HCT116 (cell line): Measurements from ENCODE around the gene SQSTM1. TPM values are rescaled to one million over a fixed set of nuclear protein-coding genes. Genes with fewer than 3 reads are reported as not detected.
A peak's percentile ranks its signal among the peaks of the same experiment; 100 is the strongest.

Experiments used
- ATAC-seq: fragments of 200-7000 bp; cut with Tn5 transposase; 2 replicates; pipeline ENCODE4 v1.9.1; 2020; ENCODE audit warnings: mild to moderate bottlenecking, moderate library complexity
- BruUV-seq: library from RNA; stranded (reverse); fragments of 400-500 nt; replicated peaks from 2 replicates; lab custom pipeline; 2021; lab: Mats Ljungman, UMichigan
- CTCF ChIA-PET: fragments of 300-600 bp; sonication (Branson Sonifier 250); formaldehyde crosslinking; loops from one replicate; lab custom pipeline; 2021; ENCODE audit warnings: antibody characterized with exemption; lab: Charles Lee
- POLR2A ChIA-PET: fragments of 300-600, 350-600 bp; sonication (Branson Sonifier 250); formaldehyde crosslinking; loops from one replicate; lab custom pipeline; 2021; ENCODE audit warnings: antibody characterized with exemption; lab: Charles Lee
- RAD21 ChIA-PET, 2 experiments: fragments of 300-600 bp; sonication (Branson Sonifier 250); formaldehyde crosslinking; loops; one replicate each; lab custom pipeline; 2023; ENCODE audit warnings: low total read pairs in 2 of 2; ENCODE audit not compliant: uncharacterized antibody in 2 of 2, unreplicated experiment in 2 of 2, low non-redundant PET in 1 of 2; lab: Charles Lee
- DNase-seq: peaks from one replicate; pipeline ENCODE4 v3.0.0-alpha.2; 2010; ENCODE audit warnings: low read depth, low spot score
- H2AFZ ChIP-seq: fragments of 200-600 bp; shearing (Covaris generic), sonication (generic); 2 replicates; pipeline ENCODE4 v1.6.1; 2017; ENCODE audit warnings: low read depth, mixed run types, mixed read lengths, antibody characterized with exemption, low read length; ENCODE audit not compliant: poor library complexity, severe bottlenecking
- H3K27ac ChIP-seq: 2 replicates; pipeline ENCODE4 v1.5.1; 2012; ENCODE audit warnings: low read depth, low read length
- H3K27me3 ChIP-seq: fragments of 200-600 bp; sonication (generic); 2 replicates; pipeline ENCODE4 v1.6.1; 2016; ENCODE audit warnings: mixed run types, low read length, mixed read lengths; ENCODE audit not compliant: insufficient read depth
- H3K36me3 ChIP-seq, 2 experiments: fragments of 200-500 bp in 1 of 2; fragments of 200-600 bp in 1 of 2; sonication (Bioruptor generic) in 1 of 2; sonication (generic) in 1 of 2; 2 replicates each; pipeline versions ENCODE4 v1.5.1 to v1.6.1; 2014 to 2016; ENCODE audit warnings: low read length in 2 of 2, inconsistent platforms in 1 of 2, mixed read lengths in 1 of 2, mixed run types in 1 of 2; ENCODE audit not compliant: insufficient read depth in 2 of 2, control insufficient read depth in 1 of 2
- H3K4me1 ChIP-seq, 2 experiments: fragments of 200-600 bp in 1 of 2; sonication (generic) in 1 of 2; 2 replicates each; pipeline versions ENCODE4 v1.5.1 to v1.6.1; 2012 to 2017; ENCODE audit warnings: low read length in 2 of 2, inconsistent platforms in 1 of 2, mild to moderate bottlenecking in 1 of 2, mixed read lengths in 1 of 2, mixed run types in 1 of 2, moderate library complexity in 1 of 2; ENCODE audit not compliant: insufficient read depth in 2 of 2, control insufficient read depth in 1 of 2
- H3K4me2 ChIP-seq: fragments of 200-600 bp; sonication (generic); 2 replicates; pipeline ENCODE4 v1.6.1; 2017; ENCODE audit warnings: mixed run types, low read length, mixed read lengths
- H3K4me3 ChIP-seq, 2 experiments: fragments of 200-600 bp in 1 of 2; sonication (generic) in 1 of 2; replicated peaks in 1 of 2; 2 replicates each; pipeline ENCODE4 v1.5.1; 2011 to 2016; ENCODE audit warnings: low read length in 2 of 2, control low read depth in 1 of 2, low read depth in 1 of 2, mild to moderate bottlenecking in 1 of 2, mixed read lengths in 1 of 2, mixed run types in 1 of 2
- H3K79me2 ChIP-seq: fragments of 200-600 bp; sonication (generic); 2 replicates; pipeline ENCODE4 v1.6.1; 2017; ENCODE audit warnings: mild to moderate bottlenecking, mixed run types, low read length, moderate library complexity, mixed read lengths; ENCODE audit not compliant: insufficient read depth
- H3K9ac ChIP-seq: fragments of 200-600 bp; sonication (generic); 2 replicates; pipeline ENCODE4 v1.6.1; 2016; ENCODE audit warnings: low read length, mixed read lengths
- H3K9me2 ChIP-seq: fragments of 200-600 bp; sonication (generic), shearing (Covaris generic); 2 replicates; pipeline ENCODE4 v1.6.1; 2017; ENCODE audit warnings: mixed run types, mild to moderate bottlenecking, moderate library complexity; ENCODE audit not compliant: insufficient read depth
- H3K9me3 ChIP-seq, 2 experiments: fragments of 200-500 bp in 1 of 2; fragments of 200-600 bp in 1 of 2; sonication (Bioruptor generic) in 1 of 2; sonication (generic) in 1 of 2; 2 replicates each; pipeline ENCODE4 v1.6.1; 2014 to 2017; ENCODE audit warnings: low read length in 2 of 2, mixed read lengths in 2 of 2, inconsistent platforms in 1 of 2, low read depth in 1 of 2, mild to moderate bottlenecking in 1 of 2, mixed run types in 1 of 2, moderate library complexity in 1 of 2; ENCODE audit not compliant: control insufficient read depth in 1 of 2, insufficient read depth in 1 of 2
- H4K20me1 ChIP-seq: fragments of 200-600 bp; sonication (generic), shearing (Covaris generic); 2 replicates; pipeline ENCODE4 v1.6.1; 2017; ENCODE audit warnings: mixed run types, mild to moderate bottlenecking, moderate library complexity; ENCODE audit not compliant: insufficient read depth
- EZH2 ChIP-seq: fragments of 200-600 bp; sonication (generic); IDR thresholded peaks from 2 replicates; pipeline ENCODE4 v1.6.1; 2017; ENCODE audit warnings: antibody characterized with exemption, mixed run types
- MAX ChIP-seq: IDR thresholded peaks from 2 replicates; pipeline ENCODE4 v1.6.1; 2012
- POLR2A ChIP-seq: IDR thresholded peaks from 2 replicates; pipeline ENCODE4 v1.7.0; 2011; ENCODE audit warnings: borderline replicate concordance; ENCODE audit not compliant: insufficient read depth, insufficient read length; ENCODE audit errors: extremely low read depth
- POLR2AphosphoS5 ChIP-seq: IDR thresholded peaks from 2 replicates; pipeline ENCODE4 v1.6.1; 2011; ENCODE audit warnings: mild to moderate bottlenecking, low read depth, low read length, moderate library complexity
- TCF7L2 ChIP-seq: IDR thresholded peaks from 2 replicates; pipeline ENCODE4 v1.7.0; 2011; ENCODE audit warnings: borderline replicate concordance, inconsistent platforms; ENCODE audit not compliant: insufficient read depth, insufficient read length; ENCODE audit errors: extremely low read depth
- YY1 ChIP-seq: IDR thresholded peaks from 2 replicates; pipeline ENCODE4 v1.6.1; 2011; ENCODE audit warnings: low read length, low read depth, moderate library complexity, mild to moderate bottlenecking; ENCODE audit not compliant: insufficient replicate concordance; ENCODE audit errors: extremely low read depth
- intact Hi-C: fragments of 100-400 bp; cut with micrococcal nuclease; formaldehyde crosslinking; loops from 2 replicates; pipeline ENCODE4 v1.10.0; 2022
- total RNA-seq: library from RNA; stranded (reverse); gene quantifications from one replicate; pipeline ENCODE4 v1.2.1, GENCODE V29; 2021; ENCODE audit not compliant: unreplicated experiment

SQSTM1 gene
- total RNA-seq, 1 experiment from 2014 or later: 299 TPM

- H3K9ac ChIP-seq: peak overlapping the region; percentile 88
- no peaks in the 10 kb centered on the region for H3K9me3 ChIP-seq
- H3K36me3 ChIP-seq: peaks cover 5 to 20% of the 10 kb centered on the region in 2 experiments; a peak in 1 of 4 replicates
- peak overlapping the region; percentile 65 to 84 for H3K4me3 ChIP-seq
- no peak for TF ChIP-seq MAX
- TF ChIP-seq POLR2A: no peak
- TF ChIP-seq TCF7L2: no peak
- peak overlapping the region; percentile 99 for H3K4me2 ChIP-seq
- H3K4me1 ChIP-seq: peaks cover 10 to 26% of the 10 kb centered on the region in 2 experiments; a peak in 3 of 4 replicates
- no peaks in the 10 kb centered on the region for H3K9me2 ChIP-seq
- BruUV-seq: no TSS peak
- ChIA-PET POLR2A (interaction anchor here (2.9 kb wide), 1 partner anchor 10 kb away, joined by 8 read pairs; the partner anchor contains the start of gene MGAT4B), CTCF (no interaction called here), RAD21 (no interaction called here)
- no peaks in the 10 kb centered on the region for H3K27me3 ChIP-seq
- H3K79me2 ChIP-seq: peaks cover 12% of the 10 kb centered on the region; the same call in 1 of the 2 replicates
- peak overlapping the region; percentile 99 for H3K27ac ChIP-seq
- H4K20me1 ChIP-seq: no peaks in the 10 kb centered on the region
- intact Hi-C loops: loop anchor here (2.0 kb wide), 1 partner anchor 64 kb away; the partner anchor contains the start of gene MAML1
- ATAC-seq (no peak), DNase-seq (no peak)
- H2AFZ ChIP-seq: no peak overlapping the region
Observed at GRCh38 chr5:179796877-179797608, 23.7 kb upstream of the SQSTM1 start.

DNA sequence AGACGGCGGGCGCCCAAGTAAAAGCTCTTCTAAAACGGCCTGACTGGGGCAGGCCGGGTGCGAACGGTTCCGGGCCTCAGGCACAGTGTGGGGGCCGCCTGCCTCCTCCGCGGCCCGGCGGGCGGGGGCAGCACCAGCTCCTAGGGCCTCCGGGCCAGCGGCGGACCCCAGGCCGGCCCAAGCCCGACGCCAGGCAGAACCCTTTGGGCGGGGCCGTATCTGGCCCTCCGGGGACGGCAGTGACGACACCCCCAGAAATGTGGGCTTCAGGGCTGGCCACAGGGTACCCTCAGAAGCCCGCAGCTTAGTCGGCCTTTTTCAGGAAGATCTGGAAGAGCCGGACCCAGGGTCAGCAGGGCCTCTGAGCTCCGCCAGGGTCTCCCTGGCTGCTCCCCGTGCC, 23.0 kb upstream of the SQSTM1 start:
- TF ChIP-seq EZH2 (no peak), YY1 (no peak), POLR2AphosphoS5 (no peak)
- ChIA-PET CTCF (no interaction called here), RAD21 (no interaction called here), POLR2A (interaction anchor here (2.9 kb wide), 1 partner anchor 9 kb away, joined by 8 read pairs; the partner anchor contains the start of gene MGAT4B)
- no TSS peak for BruUV-seq
- no peak overlapping the region for H2AFZ ChIP-seq
- H3K4me2 ChIP-seq: no peak overlapping the region
- no peak overlapping the region for H3K9ac ChIP-seq
- peak overlapping the region; percentile 99; the same call in 1 of the 2 replicates for H3K27ac ChIP-seq
- ATAC-seq: no peak
- no peaks in the 10 kb centered on the region for H3K9me2 ChIP-seq
- peaks cover 19% of the 10 kb centered on the region; the same call in 1 of the 2 replicates for H3K79me2 ChIP-seq
- no peak for DNase-seq
- intact Hi-C loops: loop anchor here (2.0 kb wide), 1 partner anchor 65 kb away; the partner anchor contains the start of gene MAML1
- peaks cover 5 to 20% of the 10 kb centered on the region in 2 experiments; a peak in 1 of 4 replicates for H3K36me3 ChIP-seq
- no peaks in the 10 kb centered on the region for H3K9me3 ChIP-seq
- H4K20me1 ChIP-seq: no peaks in the 10 kb centered on the region
- H3K4me3 ChIP-seq: no peak overlapping the region
- no peaks in the 10 kb centered on the region for H3K27me3 ChIP-seq
- H3K4me1 ChIP-seq: peaks cover 15 to 33% of the 10 kb centered on the region in 2 experiments; a peak in 3 of 4 replicates
